Activated gamma-delta T cell (primary cell): ENCODE data around the gene DLEU7.

Source experiments
- DNase-seq: peaks from one replicate; lab custom pipeline; 2025; lab: John Stamatoyannopoulos, UW

The DLEU7 gene

GRCh38 chr13:50842990-50843256 is 569 bp downstream of the DLEU7 start:
- DNase-seq, result no peak

GRCh38 chr13:50842251-50842989 is 1.1 kb downstream of the DLEU7 start:
- DNase-seq, result no peak

- no peak for DNase-seq
These were observed 1.7 kb downstream of the DLEU7 start for GRCh38 chr13:50841786-50842185.

- no peak for DNase-seq
These were observed 3.2 kb downstream of the DLEU7 start for GRCh38 chr13:50840284-50840683.

GRCh38 chr13:50839828-50840227 is 3.7 kb downstream of the DLEU7 start:
- DNase-seq, result no peak

- DNase-seq, result no peak
These were observed 4.8 kb downstream of the DLEU7 start for GRCh38 chr13:50838701-50839100.

- DNase-seq, result no peak
These were observed 5.5 kb downstream of the DLEU7 start for GRCh38 chr13:50838031-50838430.

- DNase-seq, result no peak
These were observed 12.0 kb downstream of the DLEU7 start for GRCh38 chr13:50831512-50831911.

- DNase-seq, result no peak
These were observed 13.6 kb downstream of the DLEU7 start for GRCh38 chr13:50829896-50830295.

- DNase-seq, result no peak
These were observed 14.3 kb downstream of the DLEU7 start for GRCh38 chr13:50829226-50829625.

GRCh38 chr13:50826035-50826434 is 17.5 kb downstream of the DLEU7 start:
- no peak for DNase-seq

GRCh38 chr13:50812242-50812641 is 31.2 kb downstream of the DLEU7 start:
- no peak for DNase-seq

- no peak for DNase-seq
These were observed 32.5 kb downstream of the DLEU7 start for GRCh38 chr13:50810998-50811397.

GRCh38 chr13:50810468-50810867 is 33.0 kb downstream of the DLEU7 start:
- DNase-seq, result no peak

GRCh38 chr13:50809133-50810090 is 34.1 kb downstream of the DLEU7 start:
- DNase-seq, result no peak

GRCh38 chr13:50805805-50806204 is 37.7 kb downstream of the DLEU7 start:
- DNase-seq, result no peak

- no peak for DNase-seq
These were observed 42.2 kb downstream of the DLEU7 start for GRCh38 chr13:50801087-50801931.

GRCh38 chr13:50800091-50800739 is 43.3 kb downstream of the DLEU7 start:
- DNase-seq, result no peak

- DNase-seq, result no peak
These were observed 44.6 kb downstream of the DLEU7 start for GRCh38 chr13:50798923-50799322.

GRCh38 chr13:50797091-50797490 is 46.4 kb downstream of the DLEU7 start:
- DNase-seq, result no peak

- no peak for DNase-seq
These were observed 47.0 kb downstream of the DLEU7 start for GRCh38 chr13:50796463-50796862.

- no peak for DNase-seq
These were observed 49.3 kb downstream of the DLEU7 start for GRCh38 chr13:50794226-50794625.
